ENCODE measurements around the gene DHX8. TPM values are rescaled to one million over a fixed set of nuclear protein-coding genes. Genes with fewer than 3 reads are reported as not detected.
"Not testable (repeated sequence)": the region's sequence is repeated elsewhere in the genome, so short reads cannot be mapped to it uniquely, and the experiment has no call there.

DHX8 gene
- polyA plus RNA-seq, 1 donor (not counting 4 experiments of a cell fraction or from before 2014, with no cell fraction given), result 30.1 TPM

GRCh38 chr17:43448720-43449469, 34.9 kb upstream of the DHX8 start:
- Histone ChIP-seq H4K20me1 (ENCODE audit: control insufficient read depth, extremely low read depth, insufficient read depth, low read length) (no peaks in the 10 kb centered on the region), H3K27ac (ENCODE audit: control insufficient read depth, insufficient read depth, low read length) (no peak overlapping the region), H3K9me1 (ENCODE audit: control insufficient read depth, extremely low read depth, insufficient read depth, low read length) (no peaks in the 10 kb centered on the region), H2AFZ (ENCODE audit: control insufficient read depth, low read length) (no peak overlapping the region), H3K4me2 (ENCODE audit: control insufficient read depth, extremely low read depth, insufficient read depth, low read depth, low read length) (no peak overlapping the region), H3K27me3 (ENCODE audit: control insufficient read depth, extremely low read depth, insufficient read depth, low read length) (no peaks in the 10 kb centered on the region), H3K36me3 (ENCODE audit: control insufficient read depth in 2 of 2, extremely low read depth in 1 of 2, insufficient read depth in 2 of 2, low read length in 2 of 2) (no peaks in the 10 kb centered on the region), H3K9ac (ENCODE audit: control insufficient read depth, extremely low read depth, insufficient read depth, low read length) (no peak overlapping the region), H3K9me3 (ENCODE audit: control insufficient read depth, low read depth, low read length) (no peaks in the 10 kb centered on the region), H3K79me2 (ENCODE audit: control insufficient read depth, insufficient read depth, low read length) (no peaks in the 10 kb centered on the region), H3K4me3 (ENCODE audit: control insufficient read depth in 2 of 3, extremely low read depth in 1 of 3, insufficient read depth in 2 of 3, low read depth in 1 of 3, low read length in 3 of 3) (no peak overlapping the region), H3K4me1 (ENCODE audit: control insufficient read depth, extremely low read depth, insufficient read depth, low read length) (peaks cover 21% of the 10 kb centered on the region)
- TF ChIP-seq CTCF (optimal IDR thresholded peaks at IDR 0.05 in 1 of 3, IDR thresholded peaks at IDR 0.05 in 1 of 3, conservative IDR thresholded peaks at IDR 0.05 in 1 of 3; ENCODE audit: extremely low read depth in 1 of 3, insufficient read depth in 2 of 3, low read length in 3 of 3), result no peak
- TF ChIP-seq EZH2 (IDR thresholded peaks at IDR 0.05; ENCODE audit: low read length), result no peak
- DNase-seq (ENCODE audit: low read depth, low spot score) (no peak), FAIRE-seq (peak; percentile 68)
- dilution Hi-C loops (cut with MboI; ENCODE audit: extremely low pct_ligation_motif_present, low sequenced_read_pairs), result no loop called here

GRCh38 chr17:43449470-43450248, 34.1 kb upstream of the DHX8 start:
- H2AFZ ChIP-seq (ENCODE audit: control insufficient read depth, low read length), result no peak overlapping the region
- H3K27ac ChIP-seq (ENCODE audit: control insufficient read depth, insufficient read depth, low read length), result no peak overlapping the region
- H3K9me1 ChIP-seq (ENCODE audit: control insufficient read depth, extremely low read depth, insufficient read depth, low read length), result no peaks in the 10 kb centered on the region
- no peaks in the 10 kb centered on the region for H3K27me3 ChIP-seq (ENCODE audit: control insufficient read depth, extremely low read depth, insufficient read depth, low read length)
- peak overlapping the region; percentile 25 for H3K4me2 ChIP-seq (ENCODE audit: control insufficient read depth, extremely low read depth, insufficient read depth, low read depth, low read length)
- H3K4me1 ChIP-seq (ENCODE audit: control insufficient read depth, extremely low read depth, insufficient read depth, low read length), result peaks cover 13% of the 10 kb centered on the region
- no peaks in the 10 kb centered on the region for H3K79me2 ChIP-seq (ENCODE audit: control insufficient read depth, insufficient read depth, low read length)
- dilution Hi-C loops (cut with MboI; ENCODE audit: extremely low pct_ligation_motif_present, low sequenced_read_pairs), result no loop called here
- no peak overlapping the region for H3K9ac ChIP-seq (ENCODE audit: control insufficient read depth, extremely low read depth, insufficient read depth, low read length)
- H3K36me3 ChIP-seq (ENCODE audit: control insufficient read depth in 2 of 2, extremely low read depth in 1 of 2, insufficient read depth in 2 of 2, low read length in 2 of 2), result no peaks in the 10 kb centered on the region
- DNase-seq (ENCODE audit: low read depth, low spot score) (no peak), FAIRE-seq (no peak)
- H3K9me3 ChIP-seq (ENCODE audit: control insufficient read depth, low read depth, low read length), result no peaks in the 10 kb centered on the region
- H3K4me3 ChIP-seq (ENCODE audit: control insufficient read depth in 2 of 3, extremely low read depth in 1 of 3, insufficient read depth in 2 of 3, low read depth in 1 of 3, low read length in 3 of 3), result no peak overlapping the region
- no peak for TF ChIP-seq EZH2 (IDR thresholded peaks at IDR 0.05; ENCODE audit: low read length)
- no peak for TF ChIP-seq CTCF (optimal IDR thresholded peaks at IDR 0.05 in 1 of 3, IDR thresholded peaks at IDR 0.05 in 1 of 3, conservative IDR thresholded peaks at IDR 0.05 in 1 of 3; ENCODE audit: extremely low read depth in 1 of 3, insufficient read depth in 2 of 3, low read length in 3 of 3)
- no peaks in the 10 kb centered on the region for H4K20me1 ChIP-seq (ENCODE audit: control insufficient read depth, extremely low read depth, insufficient read depth, low read length)

- H3K79me2 ChIP-seq (ENCODE audit: control insufficient read depth, insufficient read depth, low read length); H3K4me1 ChIP-seq (ENCODE audit: control insufficient read depth, extremely low read depth, insufficient read depth, low read length); H2AFZ ChIP-seq (ENCODE audit: control insufficient read depth, low read length); H3K9ac ChIP-seq (ENCODE audit: control insufficient read depth, extremely low read depth, insufficient read depth, low read length); H3K4me2 ChIP-seq (ENCODE audit: control insufficient read depth, extremely low read depth, insufficient read depth, low read depth, low read length); H4K20me1 ChIP-seq (ENCODE audit: control insufficient read depth, extremely low read depth, insufficient read depth, low read length); H3K9me3 ChIP-seq (ENCODE audit: control insufficient read depth, low read depth, low read length); H3K9me1 ChIP-seq (ENCODE audit: control insufficient read depth, extremely low read depth, insufficient read depth, low read length); H3K36me3 ChIP-seq (ENCODE audit: control insufficient read depth in 2 of 2, extremely low read depth in 1 of 2, insufficient read depth in 2 of 2, low read length in 2 of 2); H3K27ac ChIP-seq (ENCODE audit: control insufficient read depth, insufficient read depth, low read length); dilution Hi-C loops (cut with MboI; ENCODE audit: extremely low pct_ligation_motif_present, low sequenced_read_pairs); H3K27me3 ChIP-seq (ENCODE audit: control insufficient read depth, extremely low read depth, insufficient read depth, low read length); FAIRE-seq; DNase-seq (ENCODE audit: low read depth, low spot score); H3K4me3 ChIP-seq (ENCODE audit: control insufficient read depth in 2 of 3, extremely low read depth in 1 of 3, insufficient read depth in 2 of 3, low read depth in 1 of 3, low read length in 3 of 3): not testable (repeated sequence)
Measured at GRCh38 chr17:43450791-43451190, 33.0 kb upstream of the DHX8 start.
